CD14-positive monocyte (primary cell): Measurements from ENCODE around the gene TMEM171. TPM values are rescaled to one million over a fixed set of nuclear protein-coding genes. Genes with fewer than 3 reads are reported as not detected.

Source experiments
- DNase-seq, 3 donors: peaks; one replicate each; pipeline ENCODE4 v3.0.0-alpha.2; 2011 to 2022
- H2AFZ ChIP-seq: 2 replicates; pipeline ENCODE4 v1.6.0; 2012; ENCODE audit warnings: mild to moderate bottlenecking, low read depth, low read length, inconsistent platforms; ENCODE audit not compliant: insufficient read depth, poor library complexity, severe bottlenecking
- H3K27ac ChIP-seq, 2 donors: 1 replicate in 1 of 2; 2 replicates in 1 of 2; pipeline ENCODE4 v1.5.1; 2012 to 2013; ENCODE audit warnings: low read length in 2 of 2, control low read depth in 1 of 2, inconsistent platforms in 1 of 2, low read depth in 1 of 2, mild to moderate bottlenecking in 1 of 2
- H3K27me3 ChIP-seq, 2 donors: one replicate each; pipeline versions ENCODE4 v1.6.0 to v1.6.1; 2011 to 2013; ENCODE audit warnings: low read length in 2 of 2; ENCODE audit not compliant: control insufficient read depth in 2 of 2, insufficient read depth in 2 of 2
- H3K36me3 ChIP-seq, 2 donors: replicated peaks in 1 of 2; 1 replicate in 1 of 2; 2 replicates in 1 of 2; pipeline versions ENCODE4 v1.5.1 to v1.6.1; 2012 to 2013; ENCODE audit warnings: low read length in 2 of 2, control low read depth in 1 of 2, inconsistent platforms in 1 of 2, mild to moderate bottlenecking in 1 of 2; ENCODE audit not compliant: insufficient read depth in 2 of 2, control insufficient read depth in 1 of 2
- H3K4me1 ChIP-seq, 2 donors: 1 replicate in 1 of 2; 2 replicates in 1 of 2; pipeline versions ENCODE4 v1.5.1 to v1.6.1; 2012 to 2013; ENCODE audit warnings: low read length in 2 of 2, control low read depth in 1 of 2, inconsistent platforms in 1 of 2, mild to moderate bottlenecking in 1 of 2, moderate library complexity in 1 of 2; ENCODE audit not compliant: insufficient read depth in 2 of 2, control insufficient read depth in 1 of 2
- H3K4me2 ChIP-seq: replicated peaks from 2 replicates; pipeline ENCODE3; 2012; ENCODE audit warnings: low read length, moderate library complexity, mild to moderate bottlenecking; ENCODE audit not compliant: poor library complexity, severe bottlenecking; ENCODE audit errors: extremely low read depth
- H3K4me3 ChIP-seq, 3 experiments: fragments of 200-600 bp in 1 of 3; sonication (generic) in 1 of 3; replicated peaks in 1 of 3; 1 replicate in 2 of 3; 2 replicates in 1 of 3; pipeline ENCODE4 v1.5.1; 2011 to 2013; ENCODE audit warnings: low read length in 3 of 3, mild to moderate bottlenecking in 3 of 3, control low read depth in 2 of 3, low read depth in 2 of 3, inconsistent platforms in 1 of 3, moderate library complexity in 1 of 3
- H3K79me2 ChIP-seq: 2 replicates; pipeline ENCODE4 v1.6.0; 2012; ENCODE audit warnings: mild to moderate bottlenecking, control low read depth, inconsistent platforms, low read length, moderate library complexity; ENCODE audit not compliant: insufficient read depth
- H3K9ac ChIP-seq: 2 replicates; pipeline ENCODE4 v1.6.0; 2017; ENCODE audit warnings: low read length, mild to moderate bottlenecking; ENCODE audit not compliant: insufficient read depth, poor library complexity, severe bottlenecking
- H3K9me3 ChIP-seq, 2 donors: replicated peaks in 1 of 2; 1 replicate in 1 of 2; 2 replicates in 1 of 2; pipeline versions ENCODE4 v1.5.1 to v1.6.1; 2012 to 2013; ENCODE audit warnings: low read length in 2 of 2, control low read depth in 1 of 2; ENCODE audit not compliant: control insufficient read depth in 1 of 2, insufficient read depth in 1 of 2
- H4K20me1 ChIP-seq: 2 replicates; pipeline ENCODE4 v1.6.0; 2012; ENCODE audit warnings: mild to moderate bottlenecking, low read length, control low read depth, moderate library complexity; ENCODE audit not compliant: insufficient read depth
- H3K27ac Mint-ChIP-seq, 7 donors: one replicate each; pipeline ENCODE4 v1.8.0; 2020; ENCODE audit warnings: mild to moderate bottlenecking in 7 of 7, mixed read lengths in 7 of 7, moderate library complexity in 6 of 7, inconsistent platforms in 2 of 7
- H3K27me3 Mint-ChIP-seq, 3 donors: one replicate each; pipeline ENCODE4 v1.8.0; 2021 to 2022; ENCODE audit warnings: low read depth in 3 of 3, mild to moderate bottlenecking in 3 of 3, mixed read lengths in 3 of 3, moderate library complexity in 3 of 3, inconsistent platforms in 1 of 3
- H3K36me3 Mint-ChIP-seq, 2 donors: one replicate each; pipeline ENCODE4 v1.8.0; 2020; ENCODE audit warnings: mixed read lengths in 2 of 2, inconsistent platforms in 1 of 2, mild to moderate bottlenecking in 1 of 2
- H3K4me1 Mint-ChIP-seq: one replicate; pipeline ENCODE4 v1.8.0; 2020; ENCODE audit warnings: mild to moderate bottlenecking, mixed read lengths
- H3K4me3 Mint-ChIP-seq, 2 donors: one replicate each; pipeline ENCODE4 v1.8.0; 2020; ENCODE audit warnings: mild to moderate bottlenecking in 2 of 2, mixed read lengths in 2 of 2, moderate library complexity in 1 of 2
- H3K9me3 Mint-ChIP-seq, 7 donors: one replicate each; pipeline ENCODE4 v1.8.0; 2020 to 2022; ENCODE audit warnings: mixed read lengths in 7 of 7, mild to moderate bottlenecking in 6 of 7, moderate library complexity in 6 of 7, inconsistent platforms in 2 of 7
- WGBS: methylation state at CpG from one replicate; pipeline ENCODE4 v1.1.5; 2013; ENCODE audit warnings: missing lambda C conversion rate; ENCODE audit not compliant: insufficient coverage; 5-methylcytosine and 5-hydroxymethylcytosine counted together
- intact Hi-C, 2 donors: fragments of 100-400 bp; cut with micrococcal nuclease; formaldehyde crosslinking; loops; one replicate each; pipeline versions ENCODE4 v1.15.0 to v1.15.1; 2023
- polyA plus RNA-seq, 3 donors: library from polyadenylated mRNA; depleted of rRNA in 1 of 3; unstranded in 2 of 3; stranded (reverse) in 1 of 3; fragments of 300-500 nt in 2 of 3; fragments of >200 nt in 1 of 3; fragmentation: Illumina TruSeq in 2 of 3; gene quantifications; 1 replicate in 2 of 3; 2 replicates in 1 of 3; pipeline ENCODE4 v1.2.3, GENCODE V29; 2012 to 2021
- TF ChIP-seq, protein P1 (sequence below): fragments of 200-600 bp; IDR thresholded peaks from one replicate; pipeline ENCODE4 v1.8.0; 2022; ENCODE audit warnings: antibody characterized with exemption, mild to moderate bottlenecking

The TMEM171 gene
- polyA plus RNA-seq, 3 donors = not detected

DNA sequence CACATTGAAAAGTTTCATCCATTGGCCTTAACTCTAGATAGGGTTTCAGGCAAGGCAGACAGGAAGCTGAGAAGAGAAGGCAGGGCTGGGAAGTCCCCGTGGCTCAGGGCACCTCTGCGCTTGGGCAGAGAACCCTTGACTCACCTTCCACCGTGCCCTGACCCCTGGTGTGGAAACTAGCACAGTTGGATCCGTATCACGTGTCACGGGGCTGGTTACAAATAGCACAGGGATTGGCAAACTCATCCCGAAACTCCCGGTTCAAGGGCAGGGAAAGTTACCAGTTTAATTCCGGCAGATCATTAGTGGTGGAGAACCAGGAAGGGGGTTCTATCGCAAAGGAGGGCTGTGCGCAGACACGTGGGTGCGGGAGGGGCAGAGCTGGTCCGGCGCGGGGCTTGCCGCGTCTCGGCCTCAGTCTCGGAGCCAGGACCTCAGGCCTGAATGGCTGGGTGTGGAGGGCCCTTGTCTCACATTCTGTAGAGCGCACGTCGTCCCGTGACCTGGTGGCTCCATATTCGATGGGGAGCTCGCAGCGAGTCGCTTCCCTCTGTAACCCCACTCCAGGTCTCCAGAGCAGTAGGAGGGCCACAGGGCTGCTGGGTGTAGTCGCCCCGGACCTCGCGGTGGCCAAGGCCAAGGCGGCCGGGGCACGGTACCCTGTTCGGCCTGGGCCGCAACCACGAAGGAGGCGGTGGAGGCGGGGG is 771 bp upstream of the TMEM171 start:
- no peak for DNase-seq

DNA sequence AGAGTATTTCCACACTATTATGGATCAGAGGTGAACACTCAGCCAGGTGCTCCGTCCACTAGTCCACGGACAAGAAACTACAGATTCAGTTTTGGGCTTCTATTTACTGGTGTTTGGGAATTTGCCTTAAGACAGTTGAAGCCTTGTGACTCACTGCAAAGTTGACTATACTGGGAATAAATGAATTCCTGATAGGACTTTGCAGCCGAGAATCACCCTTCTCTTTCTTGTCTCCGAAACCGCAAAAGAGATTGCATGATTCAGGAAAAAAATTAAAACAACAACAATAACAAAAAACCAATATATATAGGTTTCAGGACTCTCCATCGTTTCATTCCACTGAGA is 716 bp downstream of the TMEM171 start:
- TF ChIP-seq, protein P1, sequence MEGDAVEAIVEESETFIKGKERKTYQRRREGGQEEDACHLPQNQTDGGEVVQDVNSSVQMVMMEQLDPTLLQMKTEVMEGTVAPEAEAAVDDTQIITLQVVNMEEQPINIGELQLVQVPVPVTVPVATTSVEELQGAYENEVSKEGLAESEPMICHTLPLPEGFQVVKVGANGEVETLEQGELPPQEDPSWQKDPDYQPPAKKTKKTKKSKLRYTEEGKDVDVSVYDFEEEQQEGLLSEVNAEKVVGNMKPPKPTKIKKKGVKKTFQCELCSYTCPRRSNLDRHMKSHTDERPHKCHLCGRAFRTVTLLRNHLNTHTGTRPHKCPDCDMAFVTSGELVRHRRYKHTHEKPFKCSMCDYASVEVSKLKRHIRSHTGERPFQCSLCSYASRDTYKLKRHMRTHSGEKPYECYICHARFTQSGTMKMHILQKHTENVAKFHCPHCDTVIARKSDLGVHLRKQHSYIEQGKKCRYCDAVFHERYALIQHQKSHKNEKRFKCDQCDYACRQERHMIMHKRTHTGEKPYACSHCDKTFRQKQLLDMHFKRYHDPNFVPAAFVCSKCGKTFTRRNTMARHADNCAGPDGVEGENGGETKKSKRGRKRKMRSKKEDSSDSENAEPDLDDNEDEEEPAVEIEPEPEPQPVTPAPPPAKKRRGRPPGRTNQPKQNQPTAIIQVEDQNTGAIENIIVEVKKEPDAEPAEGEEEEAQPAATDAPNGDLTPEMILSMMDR = no peak
- Histone ChIP-seq H3K27ac (no peak overlapping the region), H4K20me1 (no peaks in the 10 kb centered on the region), H2AFZ (no peak overlapping the region), H3K27me3 (peaks cover 43 to 71% of the 10 kb centered on the region in 2 donors), H3K36me3 (no peaks in the 10 kb centered on the region), H3K4me3 (no peak overlapping the region), H3K9me3 (peaks cover 0 to 12% of the 10 kb centered on the region in 2 donors), H3K9ac (no peak overlapping the region), H3K79me2 (no peaks in the 10 kb centered on the region), H3K4me1 (no peaks in the 10 kb centered on the region), H3K4me2 (no peak overlapping the region)
- peaks cover 68 to 92% (median 74%) of the 10 kb centered on the region in 3 donors for H3K27me3 Mint-ChIP-seq
- peaks cover 0 to 10% (median 2%) of the 10 kb centered on the region in 7 donors for H3K9me3 Mint-ChIP-seq
- H3K4me3 Mint-ChIP-seq = peak overlapping the region in 1 of 2 donors; percentile 81
- peaks cover 6% of the 10 kb centered on the region for H3K4me1 Mint-ChIP-seq
- H3K27ac Mint-ChIP-seq = no peak overlapping the region
- DNase-seq = no peak
- intact Hi-C loops = no loop called here
- WGBS = no CpG with 5 or more reads among the region's 6 CpGs
- H3K36me3 Mint-ChIP-seq = peaks cover 0 to 3% of the 10 kb centered on the region in 2 donors

More for the DNA sequence above, 771 bp upstream of the TMEM171 start:
- Histone ChIP-seq H3K36me3 (no peaks in the 10 kb centered on the region), H2AFZ (no peak overlapping the region), H3K79me2 (no peaks in the 10 kb centered on the region), H3K9me3 (peaks cover 0 to 12% of the 10 kb centered on the region in 2 donors), H3K9ac (no peak overlapping the region), H3K4me2 (peak overlapping the region; percentile 18), H3K4me1 (no peaks in the 10 kb centered on the region), H4K20me1 (no peaks in the 10 kb centered on the region), H3K27me3 (peaks cover 46 to 81% of the 10 kb centered on the region in 2 donors), H3K27ac (no peak overlapping the region), H3K4me3 (no peak overlapping the region)
- Mint-ChIP-seq H3K27ac (peak overlapping the region in 1 of 7 donors; percentile 25), H3K9me3 (peaks cover 0 to 10% (median 2%) of the 10 kb centered on the region in 7 donors), H3K4me1 (peaks cover 6% of the 10 kb centered on the region), H3K36me3 (peaks cover 0 to 3% of the 10 kb centered on the region in 2 donors), H3K4me3 (peak overlapping the region in 1 of 2 donors; percentile 81), H3K27me3 (peaks cover 67 to 93% (median 74%) of the 10 kb centered on the region in 3 donors)
- intact Hi-C loops = no loop called here
- WGBS = 15% methylated on average over 35 of the region's 40 CpGs
- TF ChIP-seq, protein P1 = no peak
